Endothelial cell of umbilical vein (primary cell): ENCODE data around the gene CCDC85C. TPM values are rescaled to one million over a fixed set of nuclear protein-coding genes. Genes with fewer than 3 reads are reported as not detected.

Experiments
- BruUV-seq: library from RNA; stranded (reverse); fragments of 400-500 nt; replicated peaks from 2 replicates; lab custom pipeline; 2021; lab: Mats Ljungman, UMichigan
- CTCF ChIA-PET: fragments of 300-600, 350-600 bp; sonication (Branson Sonifier 250); formaldehyde crosslinking; loops from one replicate; lab custom pipeline; 2021; ENCODE audit warnings: antibody characterized with exemption, inconsistent platforms; lab: Charles Lee
- POLR2A ChIA-PET: fragments of 300-600, 350-600 bp; sonication (Branson Sonifier 250); formaldehyde crosslinking; loops from one replicate; lab custom pipeline; 2021; ENCODE audit warnings: antibody characterized with exemption, inconsistent platforms; lab: Charles Lee
- DNase-seq: peaks from one replicate; pipeline ENCODE4 v3.0.0-alpha.2; 2011; ENCODE audit warnings: low read depth, low spot score
- FAIRE-seq: peaks from 2 replicates; lab custom pipeline; 2011; peaks lifted over from hg19 to GRCh38; lab: Jason Lieb, UNC
- H2AFZ ChIP-seq: 2 replicates; pipeline ENCODE4 v1.6.0; 2012; ENCODE audit warnings: low read depth, low read length, control low read depth, inconsistent platforms
- H3K27ac ChIP-seq: 2 replicates; pipeline ENCODE4 v1.5.1; 2011; ENCODE audit warnings: low read depth, mild to moderate bottlenecking, control low read depth, low read length, moderate library complexity; ENCODE audit not compliant: insufficient read depth
- H3K27me3 ChIP-seq, 2 experiments: 2 replicates each; pipeline versions ENCODE4 v1.6.0 to v1.6.1; 2011; ENCODE audit warnings: low read length in 2 of 2, mixed read lengths in 1 of 2; ENCODE audit not compliant: control insufficient read depth in 2 of 2, insufficient read depth in 2 of 2
- H3K36me3 ChIP-seq, 2 experiments: 2 replicates in 1 of 2; 3 replicates in 1 of 2; pipeline ENCODE4 v1.5.1; 2011; ENCODE audit warnings: low read length in 2 of 2, mild to moderate bottlenecking in 1 of 2, moderate library complexity in 1 of 2; ENCODE audit not compliant: control insufficient read depth in 2 of 2, insufficient read depth in 2 of 2; ENCODE audit errors: extremely low read depth in 1 of 2
- H3K4me1 ChIP-seq: 3 replicates; pipeline ENCODE4 v1.5.1; 2011; ENCODE audit warnings: mild to moderate bottlenecking, low read length; ENCODE audit not compliant: control insufficient read depth, insufficient read depth; ENCODE audit errors: extremely low read depth
- H3K4me2 ChIP-seq: 2 replicates; pipeline ENCODE4 v1.6.1; 2011; ENCODE audit warnings: low read length, control low read depth, mixed read lengths; ENCODE audit not compliant: insufficient read depth
- H3K4me3 ChIP-seq, 3 experiments: fragments of 200-600 bp in 1 of 3; sonication (generic), shearing (Covaris generic) in 1 of 3; replicated peaks in 1 of 3; 2 replicates each; pipeline ENCODE4 v1.5.1; 2011 to 2016; ENCODE audit warnings: control low read depth in 3 of 3, low read length in 3 of 3, mild to moderate bottlenecking in 2 of 3, inconsistent platforms in 1 of 3, low read depth in 1 of 3, moderate library complexity in 1 of 3; ENCODE audit not compliant: insufficient read depth in 1 of 3
- H3K79me2 ChIP-seq: 2 replicates; pipeline ENCODE4 v1.6.0; 2012; ENCODE audit warnings: low read length, inconsistent platforms; ENCODE audit not compliant: control insufficient read depth, insufficient read depth
- H3K9ac ChIP-seq: replicated peaks from 2 replicates; pipeline ENCODE3; 2011; ENCODE audit warnings: low read length, control low read depth; ENCODE audit not compliant: insufficient read depth; ENCODE audit errors: extremely low read depth
- H3K9me1 ChIP-seq: replicated peaks from 3 replicates; pipeline ENCODE4 v1.6.0; 2011; ENCODE audit warnings: mild to moderate bottlenecking, low read length; ENCODE audit not compliant: control insufficient read depth, insufficient read depth; ENCODE audit errors: extremely low read depth
- H3K9me3 ChIP-seq: replicated peaks from 2 replicates; pipeline ENCODE4 v1.5.1; 2012; ENCODE audit warnings: low read length, inconsistent platforms; ENCODE audit not compliant: control insufficient read depth, insufficient read depth
- H4K20me1 ChIP-seq: replicated peaks from 2 replicates; pipeline ENCODE3; 2011; ENCODE audit warnings: mild to moderate bottlenecking, low read length; ENCODE audit not compliant: control insufficient read depth, insufficient read depth; ENCODE audit errors: extremely low read depth
- EZH2 ChIP-seq: IDR thresholded peaks from 2 replicates; pipeline ENCODE4 v1.6.1; 2012; ENCODE audit warnings: borderline replicate concordance, low read depth, mild to moderate bottlenecking, moderate library complexity, low read length, inconsistent platforms; ENCODE audit not compliant: severe bottlenecking
- FOS ChIP-seq: IDR thresholded peaks from 2 replicates; pipeline ENCODE4 v1.6.1; 2011; ENCODE audit warnings: mild to moderate bottlenecking, low read length, moderate library complexity, borderline replicate concordance; ENCODE audit not compliant: insufficient read depth
- GATA2 ChIP-seq: IDR thresholded peaks from 2 replicates; pipeline ENCODE4 v1.7.0; 2011; ENCODE audit warnings: low read depth, mild to moderate bottlenecking, moderate library complexity, mixed read lengths, low read length; ENCODE audit not compliant: insufficient read length, insufficient read depth
- JUN ChIP-seq: IDR thresholded peaks from 2 replicates; pipeline ENCODE4 v1.6.1; 2011; ENCODE audit warnings: borderline replicate concordance, low read depth; ENCODE audit not compliant: insufficient read length, insufficient read depth
- MYC ChIP-seq: IDR thresholded peaks from one replicate; pipeline ENCODE4 v1.6.1; 2011; ENCODE audit warnings: mild to moderate bottlenecking, low read depth, low read length
- POLR2A ChIP-seq: IDR thresholded peaks from 2 replicates; pipeline ENCODE4 v1.6.1; 2012; ENCODE audit warnings: low read depth, mild to moderate bottlenecking, control low read depth, low read length
- dilution Hi-C: fragments of 300-500 bp; cut with MboI; formaldehyde crosslinking; loops from one replicate; pipeline ENCODE4 v1.15.0; 2019; ENCODE audit warnings: low sequenced_read_pairs; ENCODE audit not compliant: extremely low pct_ligation_motif_present
- intact Hi-C: fragments of 100-400 bp; cut with micrococcal nuclease; formaldehyde crosslinking; loops from one replicate; pipeline ENCODE4 v1.10.0; 2022
- polyA plus RNA-seq, 4 experiments: library from polyadenylated mRNA; depleted of rRNA in 3 of 4; stranded (reverse) in 3 of 4; unstranded in 1 of 4; fragments of >200 nt; gene quantifications; 2 replicates each; pipeline versions ENCODE4 v1.2.1 to v1.2.3, GENCODE V29; 2011 to 2012; ENCODE audit warnings: missing spikeins in 1 of 4
- total RNA-seq: library from RNA; stranded (reverse); gene quantifications from 2 replicates; pipeline ENCODE4 v1.2.3, GENCODE V29; 2021
- TF ChIP-seq, protein P1 (sequence below): IDR thresholded peaks from 2 replicates; pipeline ENCODE4 v1.6.1; 2011; ENCODE audit not compliant: insufficient read depth, insufficient read length
- TF ChIP-seq, protein P2 (sequence below), 2 donors: IDR thresholded peaks; 1 replicate in 1 of 2; 2 replicates in 1 of 2; pipeline ENCODE4 v1.5.1; 2011; ENCODE audit warnings: low read length in 2 of 2, mild to moderate bottlenecking in 2 of 2, moderate library complexity in 2 of 2, control low read depth in 1 of 2, inconsistent platforms in 1 of 2, low read depth in 1 of 2; ENCODE audit not compliant: insufficient read depth in 1 of 2; ENCODE audit errors: extremely low read depth in 1 of 2

The CCDC85C gene
- total and polyA plus RNA-seq, 2 donors (not counting 3 experiments of a cell fraction or from before 2014, with no cell fraction given) = 7.5 to 17.8 TPM

DNA sequence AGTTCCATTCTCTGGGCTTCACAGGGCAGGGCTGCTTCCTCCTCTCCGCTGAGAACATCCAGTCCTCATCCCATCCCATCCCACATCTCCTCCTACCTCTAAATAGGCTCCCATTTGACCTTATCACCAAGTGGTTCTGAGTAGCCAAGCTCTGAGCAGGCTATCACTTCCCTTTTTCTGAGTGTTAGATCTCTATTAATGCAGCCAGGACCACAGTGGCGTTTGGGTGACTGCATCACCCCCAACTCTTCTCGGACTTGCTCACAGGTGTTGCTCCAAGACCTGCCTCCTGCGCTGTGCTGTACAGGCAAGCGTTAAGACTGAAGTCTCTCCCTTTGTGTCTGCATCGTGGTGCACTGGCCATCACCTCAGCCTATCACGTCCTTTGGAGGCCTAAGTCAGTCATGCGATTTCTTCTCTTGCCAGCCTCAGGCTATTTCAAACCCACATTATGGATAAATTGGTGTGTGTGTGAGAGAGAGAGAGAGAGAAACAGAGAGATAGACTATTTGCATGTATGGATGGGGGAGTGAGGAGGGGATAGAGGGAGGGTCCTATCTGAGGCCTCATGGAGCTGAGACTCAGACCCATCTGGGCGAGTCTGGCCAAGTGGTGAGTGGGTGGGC, 28.5 kb upstream of the CCDC85C start:
- TF ChIP-seq FOS (no peak), GATA2 (no peak), MYC (no peak), JUN (no peak), EZH2 (no peak), POLR2A (no peak)
- TF ChIP-seq, protein P1, sequence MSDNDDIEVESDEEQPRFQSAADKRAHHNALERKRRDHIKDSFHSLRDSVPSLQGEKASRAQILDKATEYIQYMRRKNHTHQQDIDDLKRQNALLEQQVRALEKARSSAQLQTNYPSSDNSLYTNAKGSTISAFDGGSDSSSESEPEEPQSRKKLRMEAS = no peak
- TF ChIP-seq, protein P2, sequence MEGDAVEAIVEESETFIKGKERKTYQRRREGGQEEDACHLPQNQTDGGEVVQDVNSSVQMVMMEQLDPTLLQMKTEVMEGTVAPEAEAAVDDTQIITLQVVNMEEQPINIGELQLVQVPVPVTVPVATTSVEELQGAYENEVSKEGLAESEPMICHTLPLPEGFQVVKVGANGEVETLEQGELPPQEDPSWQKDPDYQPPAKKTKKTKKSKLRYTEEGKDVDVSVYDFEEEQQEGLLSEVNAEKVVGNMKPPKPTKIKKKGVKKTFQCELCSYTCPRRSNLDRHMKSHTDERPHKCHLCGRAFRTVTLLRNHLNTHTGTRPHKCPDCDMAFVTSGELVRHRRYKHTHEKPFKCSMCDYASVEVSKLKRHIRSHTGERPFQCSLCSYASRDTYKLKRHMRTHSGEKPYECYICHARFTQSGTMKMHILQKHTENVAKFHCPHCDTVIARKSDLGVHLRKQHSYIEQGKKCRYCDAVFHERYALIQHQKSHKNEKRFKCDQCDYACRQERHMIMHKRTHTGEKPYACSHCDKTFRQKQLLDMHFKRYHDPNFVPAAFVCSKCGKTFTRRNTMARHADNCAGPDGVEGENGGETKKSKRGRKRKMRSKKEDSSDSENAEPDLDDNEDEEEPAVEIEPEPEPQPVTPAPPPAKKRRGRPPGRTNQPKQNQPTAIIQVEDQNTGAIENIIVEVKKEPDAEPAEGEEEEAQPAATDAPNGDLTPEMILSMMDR (IDR thresholded peaks at IDR 0.05; ENCODE audit: extremely low read depth in 1 of 2, insufficient read depth in 1 of 2, low read depth in 1 of 2, low read length in 2 of 2) = no peak
- no peaks in the 10 kb centered on the region for H3K36me3 ChIP-seq
- dilution Hi-C loops = no loop called here
- no peak for DNase-seq
- H3K4me2 ChIP-seq = no peak overlapping the region
- no peaks in the 10 kb centered on the region for H3K9me1 ChIP-seq
- POLR2A ChIA-PET = no interaction called here
- no peak overlapping the region for H3K9ac ChIP-seq
- CTCF ChIA-PET = no interaction called here
- no peak for FAIRE-seq
- no peaks in the 10 kb centered on the region for H3K79me2 ChIP-seq
- no peaks in the 10 kb centered on the region for H3K4me1 ChIP-seq
- no TSS peak for BruUV-seq
- no peaks in the 10 kb centered on the region for H3K9me3 ChIP-seq
- no peaks in the 10 kb centered on the region for H4K20me1 ChIP-seq
- H3K27me3 ChIP-seq = no peaks in the 10 kb centered on the region
- no peak overlapping the region for H3K4me3 ChIP-seq
- intact Hi-C loops = no loop called here
- H3K27ac ChIP-seq = no peak overlapping the region
- no peak overlapping the region for H2AFZ ChIP-seq
